ENCODE measurements around the gene KCNG1. TPM values are rescaled to one million over a fixed set of nuclear protein-coding genes. Genes with fewer than 3 reads are reported as not detected.

KCNG1 gene
- total and polyA plus RNA-seq, 2 donors (not counting 1 experiment from before 2014, with no cell fraction given) = 16.9 to 57.7 TPM

DNA sequence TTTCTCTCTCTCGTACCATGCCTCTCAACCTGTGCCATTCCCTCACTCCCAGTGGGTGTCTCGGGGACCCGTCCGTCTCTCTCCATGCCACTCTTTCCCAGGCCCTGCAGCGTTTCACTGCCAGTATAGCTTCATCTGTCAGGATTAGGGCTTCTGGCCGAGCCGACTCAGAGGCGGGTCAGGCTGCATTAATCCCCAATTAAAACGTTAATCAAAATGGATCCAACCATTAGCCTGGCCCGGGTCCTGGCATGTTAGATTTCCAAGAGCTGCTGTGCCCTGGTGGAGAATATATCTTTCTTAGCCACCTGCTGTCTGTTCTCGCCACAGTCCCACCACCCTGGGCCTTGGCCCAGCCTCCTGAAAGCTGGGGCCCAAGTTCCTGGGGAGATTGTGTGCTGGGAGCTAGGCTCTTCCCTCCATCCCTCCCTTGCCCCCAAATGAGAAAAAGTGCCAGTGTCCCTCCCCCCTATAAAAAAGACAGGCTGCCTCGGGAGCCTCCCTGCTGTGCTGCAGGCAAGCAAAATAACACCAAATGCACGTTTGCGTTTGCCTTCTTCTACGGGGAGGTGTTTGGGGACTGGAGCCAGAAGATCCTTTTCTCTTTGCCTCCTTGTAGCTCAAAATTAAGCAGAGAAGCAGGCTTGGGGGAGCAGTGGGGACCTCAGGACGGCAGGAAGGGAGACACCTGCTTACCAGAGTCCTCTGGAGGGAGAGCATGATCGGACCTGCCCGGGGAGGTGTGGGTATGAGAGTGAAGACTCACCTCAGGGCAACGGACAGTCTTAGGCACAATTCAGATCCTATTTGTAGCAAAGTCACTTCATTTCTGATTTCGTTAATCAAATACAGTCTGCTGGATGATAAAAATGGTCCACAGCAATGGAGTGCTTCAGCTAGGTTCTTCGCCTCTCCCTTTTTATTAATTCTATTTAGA lies 3.0 kb downstream of the KCNG1 start:
- TF ChIP-seq EZH2 (IDR thresholded peaks at IDR 0.05; ENCODE audit: borderline replicate concordance, insufficient read depth, low read depth, low read length, poor library complexity, severe bottlenecking) = no peak
- TF ChIP-seq, protein P1, sequence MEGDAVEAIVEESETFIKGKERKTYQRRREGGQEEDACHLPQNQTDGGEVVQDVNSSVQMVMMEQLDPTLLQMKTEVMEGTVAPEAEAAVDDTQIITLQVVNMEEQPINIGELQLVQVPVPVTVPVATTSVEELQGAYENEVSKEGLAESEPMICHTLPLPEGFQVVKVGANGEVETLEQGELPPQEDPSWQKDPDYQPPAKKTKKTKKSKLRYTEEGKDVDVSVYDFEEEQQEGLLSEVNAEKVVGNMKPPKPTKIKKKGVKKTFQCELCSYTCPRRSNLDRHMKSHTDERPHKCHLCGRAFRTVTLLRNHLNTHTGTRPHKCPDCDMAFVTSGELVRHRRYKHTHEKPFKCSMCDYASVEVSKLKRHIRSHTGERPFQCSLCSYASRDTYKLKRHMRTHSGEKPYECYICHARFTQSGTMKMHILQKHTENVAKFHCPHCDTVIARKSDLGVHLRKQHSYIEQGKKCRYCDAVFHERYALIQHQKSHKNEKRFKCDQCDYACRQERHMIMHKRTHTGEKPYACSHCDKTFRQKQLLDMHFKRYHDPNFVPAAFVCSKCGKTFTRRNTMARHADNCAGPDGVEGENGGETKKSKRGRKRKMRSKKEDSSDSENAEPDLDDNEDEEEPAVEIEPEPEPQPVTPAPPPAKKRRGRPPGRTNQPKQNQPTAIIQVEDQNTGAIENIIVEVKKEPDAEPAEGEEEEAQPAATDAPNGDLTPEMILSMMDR (IDR thresholded peaks at IDR 0.05) = no peak
- Histone ChIP-seq H3K36me3 (replicated peaks in 1 of 2; ENCODE audit: control extremely low read depth in 1 of 2, control insufficient read depth in 1 of 2, extremely low read depth in 1 of 2, insufficient read depth in 2 of 2, low read length in 1 of 2) (peaks cover 0 to 6% of the 10 kb centered on the region in 2 experiments), H3K27ac (ENCODE audit: low read length in 2 of 2) (no peak overlapping the region), H2AFZ (ENCODE audit: insufficient read depth, low read depth, low read length, poor library complexity, severe bottlenecking) (no peak overlapping the region), H3K4me2 (replicated peaks; ENCODE audit: low read depth, low read length, poor library complexity, severe bottlenecking) (peak overlapping the region; percentile 83), H3K9me3 (ENCODE audit: control extremely low read depth in 1 of 3, control insufficient read depth in 2 of 3, insufficient read depth in 1 of 3, low read length in 2 of 3) (no peaks in the 10 kb centered on the region), H4K20me1 (ENCODE audit: control insufficient read depth, insufficient read depth, low read length, poor library complexity, severe bottlenecking) (peaks cover 37% of the 10 kb centered on the region), H3K79me2 (ENCODE audit: control insufficient read depth, insufficient read depth, low read length) (peaks cover 28% of the 10 kb centered on the region), H3K9ac (ENCODE audit: low read length) (no peak overlapping the region), H3K4me3 (ENCODE audit: control extremely low read depth in 1 of 5, extremely low read depth in 1 of 5, insufficient read depth in 1 of 5, low read depth in 2 of 5, low read length in 4 of 5) (no peak overlapping the region), H3K4me1 (ENCODE audit: control insufficient read depth in 2 of 2, insufficient read depth in 2 of 2, low read length in 2 of 2) (peaks cover 35 to 39% of the 10 kb centered on the region in 2 donors), H3K27me3 (replicated peaks in 1 of 4; ENCODE audit: control extremely low read depth in 1 of 4, control insufficient read depth in 3 of 4, insufficient read depth in 4 of 4, low read length in 3 of 4) (peaks cover 0 to 28% (median 7%) of the 10 kb centered on the region in 4 experiments)
- Mint-ChIP-seq H3K27ac (no peak overlapping the region), H3K4me3 (peak overlapping the region; percentile 13), H3K9me3 (ENCODE audit: insufficient read depth) (no peaks in the 10 kb centered on the region), H3K27me3 (peaks cover 30% of the 10 kb centered on the region), H3K4me1 (peaks cover 34% of the 10 kb centered on the region)
- no peak for DNase-seq
- WGBS (ENCODE audit: insufficient coverage) = 72% methylated on average over 13 of the region's 21 CpGs
- CTCF ChIA-PET = interaction anchor here (1.5 kb wide), 1 partner anchor 9 kb away, joined by 3 read pairs; no protein-coding TSS in a partner anchor
- POLR2A ChIA-PET = interaction anchor here (0.7 kb wide), 1 partner anchor 205 kb away, joined by 3 read pairs; no protein-coding TSS in a partner anchor
- ATAC-seq (ENCODE audit: low read depth) = no peak
- intact Hi-C loops (cut with micrococcal nuclease) = no loop called here

DNA sequence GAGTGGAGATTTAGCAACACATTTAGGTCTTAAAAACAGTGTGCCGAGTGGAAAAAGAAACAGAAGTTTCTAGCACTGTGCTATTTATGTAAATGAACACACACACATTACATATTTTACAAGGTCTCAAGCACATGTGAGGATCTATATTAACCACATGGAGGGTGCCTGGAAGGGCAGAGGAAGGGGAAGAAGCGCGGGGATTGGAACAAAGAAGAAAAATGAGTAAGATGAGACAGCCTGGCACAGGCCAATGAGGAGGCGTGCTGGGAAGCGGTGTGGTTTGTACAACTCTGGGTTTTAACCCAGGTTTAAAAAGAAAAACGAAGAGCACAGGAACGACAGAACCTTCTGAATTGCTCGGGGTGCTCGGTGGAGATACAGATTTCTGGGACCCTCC lies 5.7 kb downstream of the KCNG1 start:
- no peak overlapping the region for H3K4me3 Mint-ChIP-seq
- DNase-seq (no peak), ATAC-seq (ENCODE audit: low read depth) (no peak)
- Histone ChIP-seq H3K27me3 (replicated peaks in 1 of 4; ENCODE audit: control extremely low read depth in 1 of 4, control insufficient read depth in 3 of 4, insufficient read depth in 4 of 4, low read length in 3 of 4) (peaks cover 0 to 16% (median 7%) of the 10 kb centered on the region in 4 experiments), H4K20me1 (ENCODE audit: control insufficient read depth, insufficient read depth, low read length, poor library complexity, severe bottlenecking) (peaks cover 37% of the 10 kb centered on the region), H3K9me3 (ENCODE audit: control extremely low read depth in 1 of 3, control insufficient read depth in 2 of 3, insufficient read depth in 1 of 3, low read length in 2 of 3) (no peaks in the 10 kb centered on the region), H3K9ac (ENCODE audit: low read length) (no peak overlapping the region), H2AFZ (ENCODE audit: insufficient read depth, low read depth, low read length, poor library complexity, severe bottlenecking) (no peak overlapping the region), H3K4me1 (ENCODE audit: control insufficient read depth in 2 of 2, insufficient read depth in 2 of 2, low read length in 2 of 2) (peaks cover 36 to 37% of the 10 kb centered on the region in 2 donors), H3K79me2 (ENCODE audit: control insufficient read depth, insufficient read depth, low read length) (peaks cover 30% of the 10 kb centered on the region), H3K36me3 (replicated peaks in 1 of 2; ENCODE audit: control extremely low read depth in 1 of 2, control insufficient read depth in 1 of 2, extremely low read depth in 1 of 2, insufficient read depth in 2 of 2, low read length in 1 of 2) (peaks cover 0 to 6% of the 10 kb centered on the region in 2 experiments), H3K4me3 (ENCODE audit: control extremely low read depth in 1 of 5, extremely low read depth in 1 of 5, insufficient read depth in 1 of 5, low read depth in 2 of 5, low read length in 4 of 5) (no peak overlapping the region), H3K27ac (ENCODE audit: low read length in 2 of 2) (peak overlapping the region in 1 of 2 donors; percentile 12), H3K4me2 (replicated peaks; ENCODE audit: low read depth, low read length, poor library complexity, severe bottlenecking) (no peak overlapping the region)
- 82% methylated on average over 8 of the region's 9 CpGs for WGBS (ENCODE audit: insufficient coverage)
- H3K27me3 Mint-ChIP-seq = peaks cover 27% of the 10 kb centered on the region
- intact Hi-C loops (cut with micrococcal nuclease) = no loop called here
- POLR2A ChIA-PET = no interaction called here
- CTCF ChIA-PET = no interaction called here
- no peak overlapping the region for H3K27ac Mint-ChIP-seq
- peaks cover 26% of the 10 kb centered on the region for H3K4me1 Mint-ChIP-seq
- TF ChIP-seq EZH2 (IDR thresholded peaks at IDR 0.05; ENCODE audit: borderline replicate concordance, insufficient read depth, low read depth, low read length, poor library complexity, severe bottlenecking) = no peak
- TF ChIP-seq, protein P1 (IDR thresholded peaks at IDR 0.05) = no peak
- H3K9me3 Mint-ChIP-seq (ENCODE audit: insufficient read depth) = no peaks in the 10 kb centered on the region
